Iris pigment epithelial cell (primary cell): ENCODE measurements around the gene IGLL1.
"Not testable (repeated sequence)": the region's sequence is repeated elsewhere in the genome, so short reads cannot be mapped to it uniquely, and the experiment has no call there.

ENCODE experiments used
- DNase-seq: peaks from one replicate; pipeline ENCODE4 v3.0.0-alpha.2; 2011; ENCODE audit warnings: low read depth

The IGLL1 gene

DNA sequence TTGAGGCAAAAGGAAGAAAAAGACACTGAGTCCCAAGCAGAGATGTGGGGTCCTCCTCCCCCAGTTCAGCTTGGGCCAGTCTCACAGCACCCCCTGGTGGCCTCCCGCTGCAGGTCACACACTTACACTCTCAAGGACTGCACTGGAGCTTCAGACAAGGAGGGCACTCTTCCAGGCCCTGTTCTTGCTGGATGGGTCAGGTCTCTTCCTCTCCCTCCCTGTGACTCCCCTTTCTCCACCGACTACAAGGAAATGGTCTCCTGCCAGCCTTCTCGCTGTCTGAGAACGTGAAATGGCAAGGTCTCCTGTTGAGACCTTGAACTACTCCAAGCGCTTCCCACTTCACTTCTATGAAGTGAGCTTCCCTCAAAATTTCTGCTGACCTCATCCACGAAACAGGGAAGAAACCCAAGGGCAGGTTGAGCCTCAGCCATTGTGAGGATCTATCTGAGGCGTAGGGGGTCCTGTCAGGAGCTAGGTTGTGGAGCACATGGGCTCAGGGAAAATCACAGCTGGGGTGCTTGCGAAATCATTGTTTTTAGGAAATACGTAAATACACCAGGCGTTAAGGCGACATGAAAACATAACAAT lies 11.2 kb upstream of the IGLL1 start:
- DNase-seq, result peak; percentile 65

DNA sequence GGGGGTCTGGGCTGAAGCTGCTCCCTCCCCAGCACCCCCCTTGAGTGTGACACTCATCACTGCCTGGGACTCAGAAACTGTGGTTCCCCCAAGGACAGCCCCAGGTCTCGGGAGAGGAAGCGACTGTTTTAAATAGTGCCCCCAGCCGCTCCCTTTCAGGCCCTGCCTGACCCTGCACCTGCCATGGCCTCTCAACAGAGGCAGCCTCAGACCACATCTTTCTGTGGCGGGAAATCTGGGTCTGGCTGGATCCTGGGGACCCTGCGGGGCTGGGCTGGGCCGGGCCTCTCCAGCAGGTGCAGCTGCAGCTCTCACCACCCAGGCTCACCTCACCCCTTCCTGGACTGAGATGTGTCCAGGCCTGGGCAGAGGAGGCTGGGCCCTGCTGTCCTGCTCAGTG lies 3.7 kb upstream of the IGLL1 start:
- DNase-seq, result no peak

GRCh38 chr22:23583153-23583552 lies 3.1 kb upstream of the IGLL1 start:
- DNase-seq, result no peak

DNA sequence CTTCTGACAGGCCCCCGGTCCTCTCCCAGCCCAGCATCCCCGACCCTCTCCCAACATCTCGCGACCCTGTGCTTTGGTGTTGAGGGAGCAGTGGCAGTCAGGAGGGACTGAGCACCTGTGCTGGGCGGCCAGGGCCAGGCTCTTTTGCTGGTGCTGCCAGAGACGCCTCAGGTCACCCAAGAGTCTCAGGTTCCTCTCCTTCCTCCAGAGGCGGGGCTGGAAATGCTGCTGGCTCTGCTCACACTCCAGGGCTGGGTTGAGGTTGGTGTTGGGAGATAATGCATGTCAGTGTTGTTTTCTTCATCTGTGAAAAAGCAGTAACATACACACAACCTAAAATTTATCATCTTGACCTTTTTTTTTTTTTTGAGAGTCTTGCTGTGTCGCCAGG lies 1.2 kb upstream of the IGLL1 start:
- no peak for DNase-seq

GRCh38 chr22:23580576-23581259 lies 628 bp upstream of the IGLL1 start:
- no peak for DNase-seq

- DNase-seq, result no peak
Observed at GRCh38 chr22:23579280-23579679, 810 bp downstream of the IGLL1 start.

- DNase-seq, result no peak
Observed at GRCh38 chr22:23578306-23578705, 1.8 kb downstream of the IGLL1 start.

- no peak for DNase-seq
Observed at GRCh38 chr22:23576681-23577080, 3.4 kb downstream of the IGLL1 start.

- no peak for DNase-seq
Observed at GRCh38 chr22:23575601-23576000, 4.5 kb downstream of the IGLL1 start.

- DNase-seq, result no peak
Observed at GRCh38 chr22:23574877-23575276, 5.2 kb downstream of the IGLL1 start.

DNA sequence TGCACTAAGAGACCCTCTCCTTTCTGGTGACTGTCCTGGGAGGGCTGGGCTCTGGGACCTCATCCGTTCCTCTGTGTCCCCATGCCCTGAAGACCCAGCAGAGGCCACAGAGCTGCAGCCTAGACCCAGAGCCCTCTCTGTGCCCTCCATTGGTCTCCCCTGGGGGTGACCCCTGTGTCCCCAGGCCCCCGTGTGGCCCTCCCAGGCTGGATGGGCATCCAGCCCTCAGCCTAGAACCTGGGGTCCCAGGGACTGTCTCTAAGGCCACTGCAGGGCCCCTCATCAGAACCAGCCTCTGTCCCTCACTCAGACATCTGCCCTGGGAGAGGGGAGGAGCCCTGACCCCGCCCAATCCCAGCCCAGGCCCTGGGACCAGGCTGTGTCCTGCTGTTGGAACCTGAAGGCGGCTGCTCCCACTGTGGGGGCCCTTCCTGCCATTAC lies 5.7 kb downstream of the IGLL1 start:
- no peak for DNase-seq

DNA sequence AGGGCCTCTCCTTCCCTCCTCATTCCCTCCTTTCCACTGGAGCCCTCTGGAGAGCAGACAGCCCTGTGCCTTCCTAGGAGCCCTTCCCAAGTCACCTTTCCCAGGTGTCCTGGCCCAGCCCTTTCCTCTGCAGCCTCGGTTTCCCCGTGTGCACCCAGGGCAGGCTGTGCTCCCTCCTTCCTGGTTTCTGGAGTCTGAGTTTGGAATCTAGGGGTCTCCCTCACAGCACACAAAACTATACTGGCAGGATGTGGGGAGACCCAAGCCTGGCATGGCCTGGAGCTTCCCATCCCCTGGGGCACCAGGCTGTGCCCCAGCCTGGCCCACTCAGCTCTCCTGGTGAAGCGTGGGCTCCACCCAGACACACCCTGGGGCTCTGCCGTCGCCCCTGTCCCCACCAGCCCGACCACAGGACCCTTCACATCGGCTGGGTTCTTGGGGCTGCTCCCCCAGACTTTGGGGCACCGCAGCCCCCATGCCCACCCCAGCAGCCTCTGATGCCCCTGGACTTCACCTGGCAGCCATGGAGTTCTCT lies 6.3 kb downstream of the IGLL1 start:
- not testable (repeated sequence) for DNase-seq

DNA sequence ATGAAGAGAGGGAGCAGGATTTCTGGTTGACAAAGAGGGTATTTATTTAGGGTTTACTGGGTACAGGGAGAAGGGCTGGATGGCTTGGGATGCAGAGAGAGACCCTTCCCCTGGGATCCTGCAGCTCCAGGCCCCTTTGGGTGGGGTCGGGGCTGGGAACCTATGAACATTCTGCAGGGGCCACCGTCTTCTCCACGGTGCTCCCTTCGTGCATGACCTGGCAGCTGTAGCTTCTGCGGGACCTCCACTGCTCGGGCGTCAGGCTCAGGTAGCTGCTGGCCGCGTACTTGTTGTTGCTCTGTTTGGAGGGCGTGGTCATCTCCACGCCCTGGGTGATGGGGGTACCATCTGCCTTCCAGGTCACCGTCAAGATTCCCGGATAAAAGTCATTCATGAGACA lies 7.0 kb downstream of the IGLL1 start:
- DNase-seq, result not testable (repeated sequence)

DNA sequence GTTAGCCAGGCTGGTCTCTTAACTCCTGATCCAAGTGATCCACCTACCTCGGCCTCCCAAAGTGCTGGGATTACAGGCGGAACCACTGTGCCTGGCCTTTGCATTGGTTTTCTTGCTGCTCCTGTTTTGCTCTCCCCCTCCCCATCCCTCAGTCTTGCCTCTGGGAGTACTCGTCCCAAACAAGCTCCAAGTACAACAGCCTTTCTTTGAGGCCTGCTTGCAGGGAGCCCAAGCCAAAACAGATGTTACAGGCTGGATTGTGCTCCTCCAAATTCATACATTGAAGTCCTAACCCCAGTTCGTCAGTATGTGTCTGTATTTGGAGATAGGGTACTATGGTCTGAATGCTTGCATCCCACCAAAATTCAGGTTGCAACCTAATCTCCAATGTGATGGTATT lies 8.6 kb downstream of the IGLL1 start:
- no peak for DNase-seq

GRCh38 chr22:23570681-23571080 lies 9.4 kb downstream of the IGLL1 start:
- DNase-seq, result no peak

GRCh38 chr22:23569716-23570115 lies 10.4 kb downstream of the IGLL1 start:
- DNase-seq, result no peak

- no peak for DNase-seq
Observed at GRCh38 chr22:23569291-23569690, 10.8 kb downstream of the IGLL1 start.

- DNase-seq, result no peak
Observed at GRCh38 chr22:23566705-23567475, 13.2 kb downstream of the IGLL1 start.

DNA sequence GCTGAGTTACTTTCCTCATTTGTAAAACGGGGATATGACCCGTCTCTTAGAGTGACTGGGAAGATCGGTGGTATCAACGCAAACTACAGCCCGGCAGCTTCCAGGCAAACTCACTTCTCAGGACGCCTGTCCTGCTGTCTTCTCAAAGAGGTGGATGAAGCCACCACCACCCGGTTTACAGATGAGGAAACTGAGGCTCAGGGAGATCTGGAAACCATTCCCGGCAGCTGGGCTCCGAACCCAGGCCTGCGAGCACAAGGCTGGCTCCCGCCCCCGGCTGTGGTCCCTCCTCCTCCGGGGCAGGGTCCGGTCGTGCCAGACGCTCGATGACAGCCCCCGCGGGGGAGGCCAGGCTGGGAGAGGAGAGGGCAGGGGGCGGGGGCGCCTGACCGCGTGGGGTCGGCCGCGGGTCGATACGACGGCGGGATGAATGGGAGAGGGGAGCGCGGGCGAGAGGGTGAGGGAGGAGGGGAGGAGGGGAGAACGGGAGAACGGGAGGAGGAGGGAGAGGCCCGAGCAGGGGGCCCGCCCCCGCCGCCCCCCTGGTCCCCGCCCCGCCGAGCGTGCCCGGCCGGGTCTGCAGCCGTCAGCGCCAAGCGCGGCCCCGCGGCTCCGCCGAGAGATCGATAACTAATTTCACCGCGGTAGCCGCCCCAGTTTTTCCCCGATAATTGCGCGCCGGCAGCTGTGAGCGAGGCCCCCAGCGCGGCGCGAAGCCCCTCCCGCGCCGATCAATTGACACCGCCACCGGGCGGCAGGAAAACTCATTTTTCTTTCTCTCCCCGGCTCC lies 14.0 kb downstream of the IGLL1 start:
- DNase-seq, result no peak

DNA sequence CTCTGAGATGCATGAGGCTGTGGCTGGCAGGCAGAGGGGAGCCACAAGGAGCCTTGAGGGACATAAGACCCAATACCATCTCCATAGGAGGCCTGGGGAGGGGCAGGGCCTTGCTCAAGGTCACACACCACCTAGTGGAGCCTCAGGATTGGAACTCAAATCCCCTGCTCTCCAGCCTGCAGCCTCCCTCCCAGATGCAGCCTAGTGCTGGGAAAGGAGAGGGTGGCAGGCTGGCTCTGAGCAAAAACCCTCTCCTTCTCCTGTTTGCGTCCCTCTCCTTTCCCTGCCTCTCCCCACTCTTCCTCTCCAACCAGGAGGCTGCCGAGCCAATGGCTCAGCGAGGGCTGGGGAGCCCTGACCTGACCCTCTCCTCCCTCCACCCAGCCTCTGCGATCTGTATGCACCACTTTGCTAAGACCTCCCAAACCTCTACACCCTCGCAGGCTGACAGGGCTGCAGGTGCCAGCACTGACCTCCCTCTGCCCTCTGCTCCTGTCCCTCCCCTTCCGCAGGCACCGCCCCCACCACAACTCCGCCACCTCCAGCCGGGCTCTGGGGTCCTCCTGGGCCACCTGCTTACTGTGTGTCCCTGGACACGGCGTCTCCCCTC lies 14.7 kb downstream of the IGLL1 start:
- no peak for DNase-seq

DNA sequence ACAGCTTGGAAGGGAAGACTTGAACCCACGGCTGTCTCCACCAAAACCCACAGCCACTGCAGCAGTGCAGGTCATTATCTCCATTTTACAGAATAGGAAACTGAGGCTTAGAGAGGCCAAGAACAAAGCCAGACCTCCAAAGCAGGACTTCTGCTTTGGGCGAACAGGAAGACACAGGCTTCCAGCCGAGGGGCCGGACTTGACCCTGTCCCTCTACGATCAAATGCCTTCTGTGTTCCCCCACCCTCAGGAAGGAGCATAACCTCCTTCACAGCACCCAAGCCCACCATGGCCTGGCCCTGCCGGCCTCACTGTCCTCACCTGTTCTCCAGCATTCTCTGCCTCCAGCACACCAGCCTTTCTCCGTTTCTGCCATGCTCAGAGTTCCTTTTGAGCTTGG lies 15.8 kb downstream of the IGLL1 start:
- DNase-seq, result no peak

GRCh38 chr22:23563111-23563510 lies 17.0 kb downstream of the IGLL1 start:
- DNase-seq, result no peak
